KMS-11 (cell line): ENCODE results near the gene PEX14.

ENCODE experiments used
- H2AFZ ChIP-seq: fragments of 200-600 bp; sonication (generic); 2 replicates; pipeline ENCODE4 v1.6.1; 2016; ENCODE audit warnings: antibody characterized with exemption, mixed run types, low read depth
- H3K27ac ChIP-seq: fragments of 200-600 bp; sonication (generic); 2 replicates; pipeline ENCODE4 v1.6.1; 2016; ENCODE audit warnings: mild to moderate bottlenecking, mixed run types
- H3K27me3 ChIP-seq: fragments of 200-600 bp; sonication (generic); 2 replicates; pipeline ENCODE4 v1.6.1; 2017; ENCODE audit warnings: mild to moderate bottlenecking, low read depth, mixed run types, moderate library complexity; ENCODE audit not compliant: insufficient read depth
- H3K36me3 ChIP-seq: fragments of 200-600 bp; sonication (generic); 2 replicates; pipeline ENCODE4 v1.6.1; 2017; ENCODE audit warnings: mild to moderate bottlenecking, mixed run types; ENCODE audit not compliant: insufficient read depth
- H3K4me1 ChIP-seq: fragments of 200-600 bp; sonication (generic); 2 replicates; pipeline ENCODE4 v1.6.1; 2016; ENCODE audit warnings: mild to moderate bottlenecking, low read depth, mixed run types; ENCODE audit not compliant: poor library complexity, severe bottlenecking
- H3K4me2 ChIP-seq: fragments of 200-600 bp; sonication (generic); 2 replicates; pipeline ENCODE4 v1.7.0; 2016; ENCODE audit warnings: mild to moderate bottlenecking, mixed run types
- H3K4me3 ChIP-seq: fragments of 200-600 bp; sonication (generic); IDR thresholded peaks from 2 replicates; pipeline ENCODE4 v1.6.1; 2017; ENCODE audit warnings: low read depth, low read length, mixed read lengths; ENCODE audit not compliant: insufficient read depth
- H3K79me2 ChIP-seq: fragments of 200-600 bp; sonication (generic); 2 replicates; pipeline ENCODE4 v1.6.1; 2016; ENCODE audit warnings: low read depth, mixed run types; ENCODE audit not compliant: insufficient read depth
- H3K9ac ChIP-seq: fragments of 200-600 bp; sonication (generic); 2 replicates; pipeline ENCODE4 v1.6.1; 2016; ENCODE audit warnings: mild to moderate bottlenecking, mixed run types
- H4K20me1 ChIP-seq: fragments of 200-600 bp; sonication (generic); 2 replicates; pipeline ENCODE4 v1.6.1; 2016; ENCODE audit warnings: mild to moderate bottlenecking, mixed run types; ENCODE audit not compliant: insufficient read depth
- CTCF ChIP-seq: fragments of 200-600 bp; sonication (generic); conservative IDR thresholded peaks from 2 replicates; pipeline ENCODE4 v1.6.1; 2017; ENCODE audit warnings: low read depth, mild to moderate bottlenecking, antibody characterized with exemption, low read length, moderate library complexity, mixed read lengths

The PEX14 gene

GRCh38 chr1:10507111-10507879 lies 32.5 kb downstream of the PEX14 start:
- Histone ChIP-seq H3K4me3 (no peak overlapping the region), H3K79me2 (no peaks in the 10 kb centered on the region; the same call in 1 of the 2 replicates), H3K36me3 (no peaks in the 10 kb centered on the region; the same call in 1 of the 2 replicates), H3K9ac (no peak overlapping the region), H4K20me1 (no peaks in the 10 kb centered on the region), H3K27ac (no peak overlapping the region), H3K27me3 (no peaks in the 10 kb centered on the region), H2AFZ (no peak overlapping the region), H3K4me1 (no peaks in the 10 kb centered on the region), H3K4me2 (no peak overlapping the region)
- peak; percentile 86 for TF ChIP-seq CTCF

GRCh38 chr1:10508511-10508951 lies 33.8 kb downstream of the PEX14 start:
- H3K4me3 ChIP-seq, result no peak overlapping the region
- no peaks in the 10 kb centered on the region; the same call in 1 of the 2 replicates for H3K79me2 ChIP-seq
- H3K27me3 ChIP-seq, result no peaks in the 10 kb centered on the region
- no peak overlapping the region for H3K27ac ChIP-seq
- H3K36me3 ChIP-seq, result no peaks in the 10 kb centered on the region; the same call in 1 of the 2 replicates
- no peak overlapping the region for H3K4me2 ChIP-seq
- no peaks in the 10 kb centered on the region for H3K4me1 ChIP-seq
- no peak for TF ChIP-seq CTCF
- H3K9ac ChIP-seq, result no peak overlapping the region
- H4K20me1 ChIP-seq, result no peaks in the 10 kb centered on the region
- no peak overlapping the region for H2AFZ ChIP-seq

GRCh38 chr1:10509809-10510509 lies 35.2 kb downstream of the PEX14 start:
- Histone ChIP-seq H3K4me2 (no peak overlapping the region), H3K27me3 (no peaks in the 10 kb centered on the region), H3K4me3 (no peak overlapping the region), H3K27ac (no peak overlapping the region), H3K36me3 (no peaks in the 10 kb centered on the region; the same call in 1 of the 2 replicates), H2AFZ (no peak overlapping the region), H3K9ac (no peak overlapping the region), H3K4me1 (no peaks in the 10 kb centered on the region), H4K20me1 (no peaks in the 10 kb centered on the region), H3K79me2 (no peaks in the 10 kb centered on the region; the same call in 1 of the 2 replicates)
- TF ChIP-seq CTCF, result no peak

- Histone ChIP-seq H3K9ac (no peak overlapping the region), H2AFZ (no peak overlapping the region), H3K4me3 (no peak overlapping the region), H3K4me1 (no peaks in the 10 kb centered on the region), H3K4me2 (no peak overlapping the region), H3K79me2 (no peaks in the 10 kb centered on the region; the same call in 1 of the 2 replicates), H4K20me1 (no peaks in the 10 kb centered on the region), H3K36me3 (no peaks in the 10 kb centered on the region; the same call in 1 of the 2 replicates), H3K27ac (no peak overlapping the region), H3K27me3 (no peaks in the 10 kb centered on the region)
- no peak for TF ChIP-seq CTCF
Measured at GRCh38 chr1:10510520-10511493, 36.1 kb downstream of the PEX14 start.
